Effector memory CD8-positive, alpha-beta T cell (primary cell): ENCODE data around the gene ASPG.
"Not testable (repeated sequence)": the region's sequence is repeated elsewhere in the genome, so short reads cannot be mapped to it uniquely, and the experiment has no call there.

ENCODE experiments used
- ATAC-seq: fragments of 150-1000 bp; cut with Tn5 transposase; replicated peaks from 2 replicates; pipeline ENCODE4 v1.10.0; 2021; ENCODE audit warnings: mild to moderate bottlenecking, moderate library complexity
- DNase-seq, 3 experiments: peaks; one replicate each; pipeline ENCODE4 v3.0.0; 2021
- H3K27ac Mint-ChIP-seq, 2 donors: one replicate each; pipeline ENCODE4 v1.8.0; 2022; ENCODE audit warnings: mild to moderate bottlenecking in 2 of 2, mixed read lengths in 2 of 2, moderate library complexity in 2 of 2
- H3K27me3 Mint-ChIP-seq, 2 donors: one replicate each; pipeline ENCODE4 v1.8.0; 2022; ENCODE audit warnings: mixed read lengths in 2 of 2
- H3K36me3 Mint-ChIP-seq: one replicate; pipeline ENCODE4 v1.8.0; 2022; ENCODE audit warnings: mild to moderate bottlenecking, moderate library complexity, mixed read lengths; ENCODE audit not compliant: insufficient read depth
- H3K4me1 Mint-ChIP-seq, 2 donors: one replicate each; pipeline ENCODE4 v1.8.0; 2022; ENCODE audit warnings: low read depth in 2 of 2, mixed read lengths in 2 of 2
- H3K4me3 Mint-ChIP-seq, 2 donors: one replicate each; pipeline ENCODE4 v1.8.0; 2022; ENCODE audit warnings: mild to moderate bottlenecking in 2 of 2, mixed read lengths in 2 of 2, moderate library complexity in 2 of 2
- H3K9me3 Mint-ChIP-seq, 2 donors: one replicate each; pipeline ENCODE4 v1.8.0; 2022; ENCODE audit warnings: mixed read lengths in 2 of 2

ASPG gene

GRCh38 chr14:104146651-104147345 is 61.3 kb downstream of the ASPG start:
- no peaks in the 10 kb centered on the region for H3K9me3 Mint-ChIP-seq
- no peak for ATAC-seq

GRCh38 chr14:104147346-104148125 is 62.0 kb downstream of the ASPG start:
- ATAC-seq (no peak), DNase-seq (no peak)
- Mint-ChIP-seq H3K36me3 (no peaks in the 10 kb centered on the region), H3K4me3 (no peak overlapping the region), H3K9me3 (no peaks in the 10 kb centered on the region), H3K27me3 (peaks cover 17 to 45% of the 10 kb centered on the region in 2 donors), H3K4me1 (peaks cover 0 to 3% of the 10 kb centered on the region in 2 donors), H3K27ac (no peak overlapping the region)

More at GRCh38 chr14:104146651-104147345, 61.3 kb downstream of the ASPG start:
- H3K36me3 Mint-ChIP-seq = no peaks in the 10 kb centered on the region
- H3K27me3 Mint-ChIP-seq = peaks cover 18 to 52% of the 10 kb centered on the region in 2 donors
- no peak for DNase-seq
- H3K27ac Mint-ChIP-seq = no peak overlapping the region
- H3K4me3 Mint-ChIP-seq = no peak overlapping the region
- H3K4me1 Mint-ChIP-seq = peaks cover 0 to 3% of the 10 kb centered on the region in 2 donors

- Mint-ChIP-seq H3K36me3 (no peaks in the 10 kb centered on the region), H3K9me3 (no peaks in the 10 kb centered on the region), H3K4me3 (no peak overlapping the region), H3K4me1 (peaks cover 0 to 3% of the 10 kb centered on the region in 2 donors), H3K27ac (peak overlapping the region in 1 of 2 donors; percentile 71), H3K27me3 (peaks cover 9 to 37% of the 10 kb centered on the region in 2 donors)
- ATAC-seq (no peak), DNase-seq (no peak)
These were observed 63.2 kb downstream of the ASPG start for GRCh38 chr14:104148433-104149277.

GRCh38 chr14:104149278-104149595 is 63.7 kb downstream of the ASPG start:
- Mint-ChIP-seq H3K27me3 (peaks cover 9 to 34% of the 10 kb centered on the region in 2 donors), H3K4me3 (no peak overlapping the region), H3K27ac (no peak overlapping the region), H3K36me3 (no peaks in the 10 kb centered on the region), H3K9me3 (no peaks in the 10 kb centered on the region), H3K4me1 (peaks cover 0 to 3% of the 10 kb centered on the region in 2 donors)
- no peak for ATAC-seq
- DNase-seq = no peak

GRCh38 chr14:104149617-104150135 is 64.2 kb downstream of the ASPG start:
- Mint-ChIP-seq H3K27ac (no peak overlapping the region), H3K4me1 (peaks cover 0 to 3% of the 10 kb centered on the region in 2 donors), H3K9me3 (no peaks in the 10 kb centered on the region), H3K36me3 (no peaks in the 10 kb centered on the region), H3K4me3 (no peak overlapping the region), H3K27me3 (peaks cover 9 to 30% of the 10 kb centered on the region in 2 donors)
- ATAC-seq (no peak), DNase-seq (no peak)

- no peak overlapping the region for H3K4me3 Mint-ChIP-seq
- H3K27ac Mint-ChIP-seq = no peak overlapping the region
- DNase-seq = no peak
- H3K36me3 Mint-ChIP-seq = no peaks in the 10 kb centered on the region
- H3K27me3 Mint-ChIP-seq = peaks cover 9 to 28% of the 10 kb centered on the region in 2 donors
- no peaks in the 10 kb centered on the region for H3K9me3 Mint-ChIP-seq
- no peak for ATAC-seq
- peaks cover 0 to 3% of the 10 kb centered on the region in 2 donors for H3K4me1 Mint-ChIP-seq
These were observed 64.9 kb downstream of the ASPG start for GRCh38 chr14:104150136-104151025.

GRCh38 chr14:104151026-104151381 is 65.5 kb downstream of the ASPG start:
- DNase-seq (no peak), ATAC-seq (no peak)
- no peaks in the 10 kb centered on the region for H3K36me3 Mint-ChIP-seq
- peaks cover 5 to 22% of the 10 kb centered on the region in 2 donors for H3K27me3 Mint-ChIP-seq
- H3K9me3 Mint-ChIP-seq = no peaks in the 10 kb centered on the region
- H3K4me3 Mint-ChIP-seq = no peak overlapping the region
- H3K4me1 Mint-ChIP-seq = peaks cover 0 to 2% of the 10 kb centered on the region in 2 donors
- H3K27ac Mint-ChIP-seq = no peak overlapping the region

GRCh38 chr14:104151566-104152245 is 66.2 kb downstream of the ASPG start:
- Mint-ChIP-seq H3K9me3 (no peaks in the 10 kb centered on the region), H3K27me3 (peaks cover 0 to 15% of the 10 kb centered on the region in 2 donors), H3K36me3 (no peaks in the 10 kb centered on the region), H3K27ac (no peak overlapping the region), H3K4me3 (no peak overlapping the region), H3K4me1 (peaks cover 0 to 2% of the 10 kb centered on the region in 2 donors)
- no peak for DNase-seq
- no peak for ATAC-seq

- Mint-ChIP-seq H3K27me3 (peaks cover 0 to 13% of the 10 kb centered on the region in 2 donors), H3K27ac (no peak overlapping the region), H3K4me3 (no peak overlapping the region), H3K36me3 (no peaks in the 10 kb centered on the region), H3K4me1 (peaks cover 0 to 2% of the 10 kb centered on the region in 2 donors), H3K9me3 (no peaks in the 10 kb centered on the region)
- ATAC-seq (no peak), DNase-seq (no peak)
These were observed 66.7 kb downstream of the ASPG start for GRCh38 chr14:104152246-104152575.

- Mint-ChIP-seq H3K27me3 (peaks cover 0 to 9% of the 10 kb centered on the region in 2 donors), H3K36me3 (no peaks in the 10 kb centered on the region), H3K4me3 (no peak overlapping the region), H3K4me1 (peaks cover 0 to 2% of the 10 kb centered on the region in 2 donors), H3K9me3 (no peaks in the 10 kb centered on the region), H3K27ac (no peak overlapping the region)
- DNase-seq (no peak), ATAC-seq (no peak)
These were observed 67.3 kb downstream of the ASPG start for GRCh38 chr14:104152686-104153393.

GRCh38 chr14:104153394-104153755 is 67.9 kb downstream of the ASPG start:
- not testable (repeated sequence) for H3K36me3 Mint-ChIP-seq, DNase-seq, H3K9me3 Mint-ChIP-seq, H3K27me3 Mint-ChIP-seq, H3K27ac Mint-ChIP-seq, H3K4me3 Mint-ChIP-seq, ATAC-seq, H3K4me1 Mint-ChIP-seq

- H3K9me3 Mint-ChIP-seq = no peaks in the 10 kb centered on the region
- no peak overlapping the region for H3K27ac Mint-ChIP-seq
- H3K27me3 Mint-ChIP-seq = no peaks in the 10 kb centered on the region
- no peak overlapping the region for H3K4me3 Mint-ChIP-seq
- no peak for DNase-seq
- no peaks in the 10 kb centered on the region for H3K36me3 Mint-ChIP-seq
- ATAC-seq = no peak
- H3K4me1 Mint-ChIP-seq = no peaks in the 10 kb centered on the region
These were observed 68.7 kb downstream of the ASPG start for GRCh38 chr14:104154246-104154645.
